HEK293T (cell line): ENCODE measurements around the gene ATP5ME.

Source experiments
- CTCF ChIA-PET: fragments of 350-600 bp; formaldehyde crosslinking; extraction: SDS; loops from one replicate; lab custom pipeline; 2021; ENCODE audit warnings: antibody characterized with exemption, inconsistent platforms; lab: Yijun Ruan, JAX
- POLR2A ChIA-PET: fragments of 350-600 bp; formaldehyde crosslinking; extraction: SDS; loops from one replicate; lab custom pipeline; 2020; ENCODE audit warnings: antibody characterized with exemption, inconsistent platforms; lab: Yijun Ruan, JAX
- DNase-seq: peaks from one replicate; pipeline ENCODE4 v3.0.0; 2012; ENCODE audit warnings: mixed read lengths; ENCODE audit errors: extremely low spot score
- ARNT ChIP-seq: fragments of 450-650 bp; IDR thresholded peaks from 2 replicates; pipeline ENCODE4 v1.6.1; 2017; ENCODE audit warnings: mild to moderate bottlenecking
- BHLHE40 ChIP-seq: fragments of 450-650 bp; IDR thresholded peaks from 2 replicates; pipeline ENCODE4 v1.6.1; 2016; ENCODE audit warnings: mild to moderate bottlenecking, moderate library complexity, borderline replicate concordance
- CTBP1 ChIP-seq: fragments of 450-650 bp; IDR thresholded peaks from 2 replicates; pipeline ENCODE4 v1.6.1; 2016; ENCODE audit warnings: borderline replicate concordance
- ELF4 ChIP-seq: fragments of 450-650 bp; IDR thresholded peaks from 2 replicates; pipeline ENCODE4 v1.6.1; 2017; ENCODE audit warnings: antibody characterized with exemption
- FOXA1 ChIP-seq: fragments of 450-650 bp; IDR thresholded peaks from 2 replicates; pipeline ENCODE4 v1.6.1; 2016; ENCODE audit warnings: mild to moderate bottlenecking
- FOXK2 ChIP-seq: fragments of 450-650 bp; IDR thresholded peaks from 2 replicates; pipeline ENCODE4 v1.6.1; 2016; ENCODE audit warnings: mild to moderate bottlenecking
- FOXM1 ChIP-seq: fragments of 450-650 bp; IDR thresholded peaks from 2 replicates; pipeline ENCODE4 v1.6.1; 2017; ENCODE audit warnings: mild to moderate bottlenecking, borderline replicate concordance
- HDGF ChIP-seq: fragments of 450-650 bp; IDR thresholded peaks from 2 replicates; pipeline ENCODE4 v1.6.1; 2017; ENCODE audit warnings: antibody characterized with exemption, borderline replicate concordance
- L3MBTL2 ChIP-seq: fragments of 450-650 bp; conservative IDR thresholded peaks from 2 replicates; pipeline ENCODE4 v1.6.1; 2016; ENCODE audit warnings: mild to moderate bottlenecking
- LEF1 ChIP-seq: fragments of 450-650 bp; IDR thresholded peaks from 2 replicates; pipeline ENCODE4 v1.6.1; 2017; ENCODE audit warnings: mild to moderate bottlenecking, borderline replicate concordance
- NFRKB ChIP-seq: fragments of 450-650 bp; IDR thresholded peaks from 2 replicates; pipeline ENCODE4 v1.6.1; 2016; ENCODE audit warnings: mild to moderate bottlenecking, moderate library complexity
- SP1 ChIP-seq: fragments of 450-650 bp; IDR thresholded peaks from 2 replicates; pipeline ENCODE4 v1.6.1; 2017
- SUZ12 ChIP-seq: fragments of 450-650 bp; IDR thresholded peaks from 2 replicates; pipeline ENCODE4 v1.6.1; 2016; ENCODE audit warnings: mild to moderate bottlenecking
- TARDBP ChIP-seq: fragments of 450-650 bp; IDR thresholded peaks from 2 replicates; pipeline ENCODE4 v1.6.1; 2016
- ZNF384 ChIP-seq: fragments of 450-650 bp; IDR thresholded peaks from 2 replicates; pipeline ENCODE4 v1.6.1; 2016
- TF ChIP-seq, protein P1 (sequence below): fragments of 450-650 bp; IDR thresholded peaks from 2 replicates; pipeline ENCODE4 v1.6.1; 2016

The ATP5ME gene

DNA sequence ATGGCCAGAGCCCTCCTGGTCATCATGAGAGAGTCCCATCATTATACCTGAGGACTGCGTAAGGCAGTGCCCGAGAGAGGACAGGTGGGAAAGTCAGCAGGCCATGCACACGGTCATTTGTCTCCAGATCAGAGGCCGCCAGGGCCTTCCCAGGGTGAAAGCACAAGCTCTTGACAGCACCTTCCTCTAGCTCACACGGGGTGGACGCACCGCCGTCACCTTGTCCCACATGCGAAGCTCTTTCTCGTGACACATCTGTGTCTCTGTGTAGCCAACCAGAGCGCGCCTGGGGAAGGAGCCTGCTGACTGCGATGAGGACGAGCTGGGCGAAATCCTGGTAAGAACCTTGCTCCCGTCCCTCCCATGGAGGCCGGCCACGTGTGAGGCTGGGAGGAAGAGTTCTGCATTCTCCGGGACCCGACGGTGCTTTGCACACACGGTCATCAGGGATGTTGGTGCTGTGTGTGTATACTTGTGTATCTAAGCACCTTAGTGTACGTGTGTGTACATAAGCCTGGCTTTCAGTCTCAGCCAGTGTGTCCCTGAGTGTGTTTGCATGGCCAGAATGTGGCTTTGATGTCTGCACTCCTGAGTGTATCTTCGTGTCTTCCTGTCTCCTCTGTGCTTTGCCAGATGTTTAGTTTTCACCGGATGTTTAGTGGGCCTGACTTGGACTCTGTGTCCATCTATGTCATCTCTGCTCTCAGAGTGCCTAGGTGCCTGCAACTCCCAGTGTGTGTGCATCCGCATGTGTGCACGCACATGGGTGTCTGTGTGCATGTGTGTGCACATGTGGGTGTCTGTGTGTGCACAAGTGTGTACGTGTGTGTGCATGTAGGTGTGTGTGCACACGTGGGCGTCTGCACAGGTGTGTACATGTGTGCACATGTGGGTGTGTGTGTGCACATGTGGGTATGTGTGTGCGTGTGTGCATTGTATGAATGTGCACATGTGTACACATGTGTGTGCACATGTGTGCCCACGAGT lies 15.1 kb downstream of the ATP5ME start:
- CTCF ChIA-PET = no interaction called here
- POLR2A ChIA-PET = no interaction called here
- TF ChIP-seq L3MBTL2 (no peak), SUZ12 (no peak), FOXM1 (no peak), LEF1 (no peak)
- DNase-seq = no peak

DNA sequence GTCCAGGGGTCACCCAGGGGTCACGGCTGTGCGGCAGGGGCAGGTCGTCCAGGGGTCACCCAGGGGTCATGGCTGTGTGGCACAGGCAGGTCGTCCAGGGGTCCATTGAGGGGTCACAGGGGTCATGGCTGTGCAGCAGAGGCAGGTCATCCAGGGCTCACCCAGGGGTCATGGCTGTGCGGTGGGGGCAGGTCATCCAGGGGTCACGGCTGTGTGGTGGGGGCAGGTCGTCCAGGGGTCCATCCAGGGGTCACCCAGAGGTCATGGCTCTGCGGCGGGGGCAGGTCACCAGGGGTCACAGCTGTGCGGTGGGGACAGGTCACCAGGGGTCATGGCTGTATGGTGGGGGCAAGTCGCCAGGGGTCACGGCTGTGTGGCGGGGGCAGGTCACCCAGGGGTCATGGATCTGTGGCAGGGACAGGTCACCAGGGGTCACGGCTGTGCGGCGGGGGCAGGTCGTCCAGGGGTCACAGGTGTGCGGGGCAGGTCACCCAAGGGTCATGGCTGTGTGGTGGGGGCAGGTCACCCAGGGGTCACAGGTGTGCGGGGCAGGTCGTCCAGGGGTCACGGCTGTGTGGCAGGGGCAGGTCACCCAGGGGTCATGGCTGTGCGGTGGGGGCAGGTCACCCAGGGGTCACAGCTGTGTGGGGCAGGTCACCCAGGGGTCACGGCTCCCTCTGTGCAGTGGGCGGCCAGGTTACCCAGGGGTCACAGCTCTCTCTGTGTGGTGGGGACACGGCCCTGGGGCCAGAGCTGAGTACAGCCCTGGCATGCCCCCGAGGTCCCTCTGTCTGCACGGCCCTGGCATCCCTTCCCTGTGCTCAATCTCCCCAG lies 16.0 kb downstream of the ATP5ME start:
- CTCF ChIA-PET = no interaction called here
- DNase-seq = no peak
- POLR2A ChIA-PET = no interaction called here
- TF ChIP-seq LEF1 (no peak), ARNT (no peak), ZNF384 (no peak)

DNA sequence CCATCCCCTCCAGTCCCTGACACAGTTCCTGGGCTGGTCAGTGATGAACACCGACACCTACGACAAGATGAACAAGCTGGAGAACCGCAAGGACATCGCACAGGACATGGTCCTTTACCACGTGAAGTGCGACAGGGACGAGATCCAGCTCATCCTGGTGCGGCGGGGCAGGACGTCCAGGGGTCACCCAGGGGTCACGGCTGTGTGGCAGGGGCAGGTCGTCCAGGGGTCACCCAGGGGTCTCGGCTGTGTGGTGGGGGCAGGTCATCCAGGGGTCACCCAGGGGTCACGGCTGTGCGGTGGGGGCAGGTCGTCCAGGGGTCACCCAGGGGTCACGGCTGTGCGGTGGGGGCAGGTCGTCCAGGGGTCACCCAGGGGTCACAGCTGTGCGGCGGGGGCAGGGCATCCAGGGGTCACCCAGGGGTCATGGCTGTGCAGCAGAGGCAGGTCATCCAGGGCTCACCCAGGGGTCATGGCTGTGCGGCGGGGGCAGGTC lies 16.7 kb downstream of the ATP5ME start:
- POLR2A ChIA-PET = no interaction called here
- CTCF ChIA-PET = no interaction called here
- TF ChIP-seq ARNT (no peak), BHLHE40 (no peak), HDGF (no peak), ZNF384 (no peak), NFRKB (no peak)
- DNase-seq = no peak

DNA sequence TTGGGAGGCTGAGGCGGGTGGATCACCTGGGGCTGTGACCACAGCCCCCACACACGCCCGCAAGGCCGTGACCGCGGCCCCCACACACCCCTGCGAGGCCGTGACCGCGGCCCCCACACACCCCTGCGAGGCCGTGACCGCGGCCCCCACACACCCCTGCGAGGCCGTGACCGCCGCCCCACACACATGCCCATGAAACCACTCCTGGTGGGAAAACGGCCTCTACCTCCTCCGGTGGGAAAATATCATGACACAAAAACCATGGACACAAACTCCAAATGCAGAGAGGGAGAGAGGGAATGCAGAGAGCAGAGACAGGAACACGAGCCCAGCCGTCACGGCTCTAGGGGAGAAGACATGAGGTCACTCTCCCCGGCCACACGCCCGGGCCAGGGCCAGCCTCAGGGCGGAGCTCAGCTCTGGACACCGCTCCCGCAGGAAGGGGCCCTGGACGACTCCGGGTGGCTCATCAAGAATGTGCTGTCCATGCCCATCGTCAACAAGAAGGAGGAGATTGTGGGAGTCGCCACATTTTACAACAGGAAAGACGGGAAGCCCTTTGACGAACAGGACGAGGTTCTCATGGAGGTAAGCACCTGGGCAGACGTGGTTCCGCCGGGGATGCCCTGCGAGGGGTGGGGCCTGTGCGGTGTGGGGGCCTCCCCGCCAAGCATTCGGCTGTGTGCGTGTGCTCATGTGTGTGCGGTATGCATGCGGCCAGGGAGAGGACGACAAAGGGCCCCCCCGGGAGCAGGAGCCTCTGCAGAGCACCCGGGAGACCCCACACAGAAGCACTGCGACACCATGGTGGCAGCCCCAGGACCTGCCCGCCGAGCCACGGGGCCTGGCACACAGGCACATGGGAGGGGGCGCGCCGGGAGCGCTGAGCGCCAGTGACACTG lies 17.4 kb downstream of the ATP5ME start:
- no peak for DNase-seq
- CTCF ChIA-PET = no interaction called here
- POLR2A ChIA-PET = no interaction called here
- no peak for TF ChIP-seq LEF1

DNA sequence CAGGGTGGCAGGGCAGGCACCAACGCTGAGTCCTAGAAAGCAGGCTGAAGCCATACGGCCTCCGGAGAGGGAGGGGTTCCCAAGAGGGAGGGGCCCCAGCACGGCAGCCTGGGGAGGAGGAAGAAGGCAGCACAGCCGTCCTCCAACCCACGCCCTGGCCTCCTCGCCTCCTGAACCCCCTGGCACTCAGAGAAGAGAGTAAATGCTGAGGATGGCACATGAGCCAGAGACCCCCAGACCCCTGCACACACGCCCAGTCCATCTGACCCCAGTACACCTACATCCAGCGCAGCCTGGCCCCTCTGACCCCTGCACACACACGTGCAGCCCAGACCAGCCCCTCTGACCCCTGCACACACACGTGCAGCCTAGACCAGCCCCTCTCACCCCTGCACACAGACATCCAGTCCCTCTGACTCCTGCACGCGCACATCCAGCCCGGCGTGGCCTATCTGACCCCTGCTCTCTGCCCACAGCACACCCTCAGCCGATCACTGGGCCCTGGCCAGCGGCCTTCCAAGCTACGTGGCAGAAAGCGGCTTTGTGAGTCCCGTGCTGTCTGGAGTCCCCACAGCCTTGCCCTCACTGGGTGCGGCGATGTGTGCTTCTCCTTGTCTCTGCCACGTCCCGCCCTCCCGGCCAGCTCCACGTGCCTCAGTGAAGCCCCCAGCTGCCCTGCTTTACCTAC lies 18.5 kb downstream of the ATP5ME start:
- ChIA-PET POLR2A (no interaction called here), CTCF (no interaction called here)
- no peak for DNase-seq
- no peak for TF ChIP-seq FOXA1
- no peak for TF ChIP-seq CTBP1
- TF ChIP-seq FOXK2 = no peak
- no peak for TF ChIP-seq ZNF384
- TF ChIP-seq ARNT = no peak
- TF ChIP-seq NFRKB = no peak
- TF ChIP-seq FOXM1 = no peak
- no peak for TF ChIP-seq HDGF
- no peak for TF ChIP-seq SP1
- TF ChIP-seq TARDBP = no peak
- no peak for TF ChIP-seq L3MBTL2
- no peak for TF ChIP-seq BHLHE40
- TF ChIP-seq LEF1 = no peak
- no peak for TF ChIP-seq SUZ12
- TF ChIP-seq, protein P1, sequence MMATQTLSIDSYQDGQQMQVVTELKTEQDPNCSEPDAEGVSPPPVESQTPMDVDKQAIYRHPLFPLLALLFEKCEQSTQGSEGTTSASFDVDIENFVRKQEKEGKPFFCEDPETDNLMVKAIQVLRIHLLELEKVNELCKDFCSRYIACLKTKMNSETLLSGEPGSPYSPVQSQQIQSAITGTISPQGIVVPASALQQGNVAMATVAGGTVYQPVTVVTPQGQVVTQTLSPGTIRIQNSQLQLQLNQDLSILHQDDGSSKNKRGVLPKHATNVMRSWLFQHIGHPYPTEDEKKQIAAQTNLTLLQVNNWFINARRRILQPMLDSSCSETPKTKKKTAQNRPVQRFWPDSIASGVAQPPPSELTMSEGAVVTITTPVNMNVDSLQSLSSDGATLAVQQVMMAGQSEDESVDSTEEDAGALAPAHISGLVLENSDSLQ = no peak
- no peak for TF ChIP-seq ELF4

DNA sequence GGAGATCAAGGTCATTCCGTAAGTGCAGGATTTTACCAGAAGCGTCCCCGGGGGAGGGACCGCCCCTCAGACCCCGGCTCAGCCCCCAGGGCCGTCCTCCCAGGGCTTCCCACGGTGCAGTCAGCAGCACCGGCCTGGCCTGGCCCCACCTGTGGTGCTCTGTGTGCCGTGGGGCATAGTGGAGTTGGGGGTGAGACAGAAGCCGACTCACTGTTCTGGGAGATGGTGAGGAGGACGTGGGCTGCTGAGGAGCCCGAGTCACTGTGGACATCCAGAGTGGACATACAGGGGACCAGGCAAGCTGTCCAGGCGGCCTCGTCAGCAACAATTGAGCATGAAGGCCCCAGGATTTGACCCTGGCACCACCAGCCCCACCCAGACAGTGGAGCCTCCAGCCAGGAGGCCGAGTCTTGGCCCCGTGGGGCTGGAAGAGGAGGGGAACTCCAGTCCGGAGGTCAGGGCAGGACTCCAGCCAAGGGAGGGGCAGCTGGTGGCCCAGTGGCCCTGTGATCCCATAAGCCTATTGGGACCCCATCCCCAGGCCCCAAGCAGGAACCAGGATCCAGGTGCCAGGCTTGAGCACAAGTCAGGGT lies 19.1 kb downstream of the ATP5ME start:
- no peak for DNase-seq
- ChIA-PET POLR2A (no interaction called here), CTCF (no interaction called here)
- TF ChIP-seq NFRKB (no peak), L3MBTL2 (no peak), TARDBP (no peak), LEF1 (no peak), ELF4 (no peak), SP1 (no peak), FOXM1 (no peak), FOXK2 (no peak), ARNT (no peak), FOXA1 (no peak)
